ENCODE data around the gene SNCA. TPM values are rescaled to one million over a fixed set of nuclear protein-coding genes. Genes with fewer than 3 reads are reported as not detected.

SNCA gene
- total RNA-seq, 4 donors from 2014 or later: 11.6 to 27.4 (median 19.3) TPM

DNA sequence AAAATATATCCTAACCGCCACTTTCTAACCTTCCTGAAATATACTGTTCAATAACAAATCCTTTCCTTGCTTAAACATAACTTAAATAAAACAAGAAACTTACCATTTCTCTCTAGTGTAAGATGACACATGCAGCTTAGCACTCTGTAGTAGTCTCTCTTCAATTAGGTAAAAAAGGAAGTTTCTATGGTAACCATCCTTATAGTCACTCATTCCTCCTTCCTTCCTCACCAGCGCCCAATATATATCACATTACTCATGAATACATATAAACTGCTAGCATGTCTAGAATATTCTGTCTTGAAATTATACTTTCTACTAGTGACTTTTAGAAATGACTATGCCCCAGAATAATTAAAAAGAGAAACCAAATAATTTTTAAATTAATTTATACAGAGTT, 112.2 kb downstream of the SNCA start:
- Histone ChIP-seq H3K4me3 (no peak overlapping the region), H3K4me1 (no peaks in the 10 kb centered on the region), H3K27me3 (no peaks in the 10 kb centered on the region), H3K36me3 (no peaks in the 10 kb centered on the region), H3K9me3 (no peaks in the 10 kb centered on the region), H3K27ac (no peak overlapping the region)
- DNase-seq (ENCODE audit: low spot score in 2 of 2): no peak
- no peak for TF ChIP-seq POLR2A (IDR thresholded peaks at IDR 0.05)
- TF ChIP-seq EP300 (IDR thresholded peaks at IDR 0.05): no peak
- TF ChIP-seq, protein P1, sequence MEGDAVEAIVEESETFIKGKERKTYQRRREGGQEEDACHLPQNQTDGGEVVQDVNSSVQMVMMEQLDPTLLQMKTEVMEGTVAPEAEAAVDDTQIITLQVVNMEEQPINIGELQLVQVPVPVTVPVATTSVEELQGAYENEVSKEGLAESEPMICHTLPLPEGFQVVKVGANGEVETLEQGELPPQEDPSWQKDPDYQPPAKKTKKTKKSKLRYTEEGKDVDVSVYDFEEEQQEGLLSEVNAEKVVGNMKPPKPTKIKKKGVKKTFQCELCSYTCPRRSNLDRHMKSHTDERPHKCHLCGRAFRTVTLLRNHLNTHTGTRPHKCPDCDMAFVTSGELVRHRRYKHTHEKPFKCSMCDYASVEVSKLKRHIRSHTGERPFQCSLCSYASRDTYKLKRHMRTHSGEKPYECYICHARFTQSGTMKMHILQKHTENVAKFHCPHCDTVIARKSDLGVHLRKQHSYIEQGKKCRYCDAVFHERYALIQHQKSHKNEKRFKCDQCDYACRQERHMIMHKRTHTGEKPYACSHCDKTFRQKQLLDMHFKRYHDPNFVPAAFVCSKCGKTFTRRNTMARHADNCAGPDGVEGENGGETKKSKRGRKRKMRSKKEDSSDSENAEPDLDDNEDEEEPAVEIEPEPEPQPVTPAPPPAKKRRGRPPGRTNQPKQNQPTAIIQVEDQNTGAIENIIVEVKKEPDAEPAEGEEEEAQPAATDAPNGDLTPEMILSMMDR (IDR thresholded peaks at IDR 0.05): no peak
- TF ChIP-seq POLR2AphosphoS5 (IDR thresholded peaks at IDR 0.05): no peak
- 90% methylated on average over 2 of the region's 2 CpGs for WGBS

DNA sequence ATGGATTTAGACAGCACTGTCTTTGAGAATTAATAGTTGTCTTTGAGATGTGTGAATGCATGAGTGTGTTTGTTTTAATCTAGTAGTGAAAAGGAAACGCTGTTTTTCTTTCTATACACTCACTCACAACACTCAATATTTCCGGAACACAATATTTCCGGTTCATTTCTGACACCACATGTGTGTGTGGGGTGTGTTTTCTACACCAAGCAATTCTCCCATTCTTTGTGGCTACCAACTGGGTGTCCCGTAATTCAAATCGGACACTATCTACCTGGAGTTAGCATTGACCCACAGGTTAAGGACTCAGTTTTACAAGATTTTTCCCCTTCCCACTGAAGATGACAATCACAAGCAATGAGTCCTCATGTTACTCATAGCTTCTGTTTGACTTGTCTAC, 113.9 kb downstream of the SNCA start:
- no peaks in the 10 kb centered on the region for H3K36me3 ChIP-seq
- no peak for TF ChIP-seq POLR2AphosphoS5 (IDR thresholded peaks at IDR 0.05)
- TF ChIP-seq, protein P1 (IDR thresholded peaks at IDR 0.05): no peak
- no peak for TF ChIP-seq EP300 (IDR thresholded peaks at IDR 0.05)
- no peak for TF ChIP-seq POLR2A (IDR thresholded peaks at IDR 0.05)
- 76% methylated on average over 5 of the region's 5 CpGs for WGBS
- H3K4me1 ChIP-seq: no peaks in the 10 kb centered on the region
- no peak for DNase-seq (ENCODE audit: low spot score in 2 of 2)
- no peak overlapping the region for H3K4me3 ChIP-seq
- H3K9me3 ChIP-seq: no peaks in the 10 kb centered on the region
- H3K27me3 ChIP-seq: no peaks in the 10 kb centered on the region
- no peak overlapping the region for H3K27ac ChIP-seq

DNA sequence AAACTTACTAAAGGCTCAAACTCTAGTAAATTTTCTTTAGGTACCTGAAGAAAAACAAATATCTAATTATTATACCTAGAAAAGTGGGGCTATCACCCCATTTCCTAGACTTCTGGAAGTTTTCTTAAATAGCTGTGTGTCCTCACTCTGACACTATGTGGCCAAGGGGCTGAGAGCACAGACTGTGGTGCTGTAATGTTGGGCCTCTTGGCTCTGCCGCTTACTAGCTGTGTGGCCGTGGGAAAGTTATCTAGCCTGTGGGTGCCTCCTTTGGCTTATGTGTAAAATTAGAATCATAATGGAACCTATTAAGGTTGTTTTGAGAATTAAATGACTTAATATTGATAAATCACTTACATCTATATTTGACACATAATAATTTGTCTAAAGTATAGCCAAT, 114.4 kb downstream of the SNCA start:
- Histone ChIP-seq H3K4me1 (no peaks in the 10 kb centered on the region), H3K36me3 (no peaks in the 10 kb centered on the region), H3K4me3 (no peak overlapping the region), H3K27me3 (no peaks in the 10 kb centered on the region), H3K27ac (no peak overlapping the region), H3K9me3 (no peaks in the 10 kb centered on the region)
- DNase-seq (ENCODE audit: low spot score in 2 of 2): no peak
- 92% methylated on average over 2 of the region's 2 CpGs for WGBS
- TF ChIP-seq POLR2A (IDR thresholded peaks at IDR 0.05) (no peak), POLR2AphosphoS5 (IDR thresholded peaks at IDR 0.05) (no peak), EP300 (IDR thresholded peaks at IDR 0.05) (no peak)
- TF ChIP-seq, protein P1 (IDR thresholded peaks at IDR 0.05): no peak

DNA sequence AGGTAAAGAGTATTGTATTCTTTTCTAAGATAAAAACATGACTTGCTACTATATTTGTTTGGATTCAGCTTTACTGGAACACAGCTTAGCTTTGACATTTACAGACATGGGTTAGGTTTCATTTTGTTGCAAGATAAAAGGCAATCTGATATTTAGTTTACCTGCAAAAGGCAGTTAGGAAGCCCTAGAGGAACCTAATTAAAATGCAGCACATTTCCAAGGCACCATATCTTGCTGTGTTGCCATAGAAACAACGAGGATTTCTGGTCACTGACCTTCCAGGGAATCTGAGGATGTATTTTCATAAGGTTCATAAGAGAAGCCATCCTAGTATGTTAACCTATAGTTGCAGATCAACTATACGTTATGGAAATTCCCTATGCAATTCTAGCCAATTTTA, 116.0 kb downstream of the SNCA start:
- H3K9me3 ChIP-seq: no peaks in the 10 kb centered on the region
- TF ChIP-seq POLR2A (IDR thresholded peaks at IDR 0.05): no peak
- TF ChIP-seq EP300 (IDR thresholded peaks at IDR 0.05): no peak
- TF ChIP-seq, protein P1 (IDR thresholded peaks at IDR 0.05): no peak
- H3K36me3 ChIP-seq: no peaks in the 10 kb centered on the region
- 52% methylated on average over 2 of the region's 2 CpGs for WGBS
- no peak overlapping the region for H3K4me3 ChIP-seq
- no peaks in the 10 kb centered on the region for H3K4me1 ChIP-seq
- no peaks in the 10 kb centered on the region for H3K27me3 ChIP-seq
- no peak for DNase-seq (ENCODE audit: low spot score in 2 of 2)
- no peak overlapping the region for H3K27ac ChIP-seq

DNA sequence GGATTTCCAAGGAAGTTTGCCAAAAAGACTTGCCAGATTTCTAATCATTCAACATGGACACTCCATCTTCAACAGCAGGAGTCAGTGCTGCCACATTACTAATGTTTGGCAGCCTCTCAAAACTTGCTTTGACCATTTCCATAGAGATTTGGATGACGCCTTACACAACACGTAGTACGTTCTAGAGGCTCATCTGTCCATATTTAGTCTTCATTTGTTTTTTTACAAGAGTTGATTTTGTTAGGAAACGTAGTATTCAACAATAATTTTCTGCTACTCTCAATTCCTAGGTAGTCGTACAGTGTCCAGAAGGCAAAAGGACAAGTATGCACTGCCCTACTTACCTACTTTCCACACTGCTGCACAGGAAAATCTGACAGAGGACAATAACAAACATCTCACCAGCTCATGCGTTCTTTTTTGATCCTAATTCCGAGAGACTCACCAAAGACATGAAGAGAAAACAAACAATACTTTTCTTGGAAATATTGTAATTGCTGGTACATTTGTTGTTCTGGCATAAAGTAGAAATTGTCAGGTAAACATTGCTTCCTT, 117.3 kb downstream of the SNCA start:
- Histone ChIP-seq H3K9me3 (no peaks in the 10 kb centered on the region), H3K27me3 (no peaks in the 10 kb centered on the region), H3K27ac (no peak overlapping the region), H3K4me3 (no peak overlapping the region), H3K36me3 (no peaks in the 10 kb centered on the region), H3K4me1 (no peaks in the 10 kb centered on the region)
- DNase-seq (ENCODE audit: low spot score in 2 of 2): no peak
- WGBS: 87% methylated on average over 7 of the region's 7 CpGs
- TF ChIP-seq POLR2AphosphoS5 (IDR thresholded peaks at IDR 0.05): no peak

DNA sequence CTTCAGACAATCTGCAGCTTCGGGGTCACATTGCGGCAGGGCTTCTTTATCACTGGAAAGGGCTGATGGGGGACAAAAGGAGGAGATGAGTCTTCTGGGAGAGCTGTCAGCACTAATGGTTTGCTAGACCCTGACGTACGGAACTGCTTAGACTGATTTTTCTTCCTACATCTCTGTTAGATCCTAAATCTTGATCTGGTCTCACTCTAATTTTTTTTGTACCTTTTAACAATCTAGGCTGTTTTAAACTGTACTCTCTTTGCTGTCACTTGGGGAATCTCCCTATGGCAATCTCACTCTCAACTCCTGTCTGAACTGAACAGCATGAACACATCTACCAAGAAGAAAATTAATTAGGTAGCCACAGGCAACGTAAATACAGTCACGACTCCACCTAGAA, 120.1 kb downstream of the SNCA start:
- DNase-seq (ENCODE audit: low spot score in 2 of 2): no peak
- Histone ChIP-seq H3K27ac (no peak overlapping the region), H3K36me3 (no peaks in the 10 kb centered on the region), H3K4me3 (no peak overlapping the region), H3K4me1 (no peaks in the 10 kb centered on the region), H3K27me3 (no peaks in the 10 kb centered on the region), H3K9me3 (no peaks in the 10 kb centered on the region)
- WGBS: 56% methylated on average over 6 of the region's 6 CpGs
- no peak for TF ChIP-seq EP300 (IDR thresholded peaks at IDR 0.05)
